Ovary (tissue), 10 donors: Measurements from ENCODE around the gene MRPL58. TPM values are rescaled to one million over a fixed set of nuclear protein-coding genes. Genes with fewer than 3 reads are reported as not detected.

Experiments used
- DNase-seq, 5 donors: peaks; one replicate each; pipeline ENCODE4 v3.0.0-alpha.2; 2019 to 2020
- H3K27ac ChIP-seq, 2 donors: fragments of 200-600 bp; one replicate each; pipeline versions ENCODE4 v1.5.1 to v1.8.0; 2019 to 2022
- H3K27me3 ChIP-seq: fragments of 200-600 bp; one replicate; pipeline ENCODE4 v1.8.0; 2022
- H3K36me3 ChIP-seq: fragments of 200-600 bp; sonication (generic); one replicate; pipeline ENCODE4 v1.5.1; 2019
- H3K4me1 ChIP-seq: one replicate; pipeline ENCODE4 v1.8.1; 2013; ENCODE audit warnings: mild to moderate bottlenecking, moderate library complexity; ENCODE audit not compliant: insufficient read depth
- H3K4me3 ChIP-seq: fragments of 200-600 bp; sonication (generic); one replicate; pipeline ENCODE4 v1.5.1; 2017
- H3K9me3 ChIP-seq, 2 donors: fragments of 200-600 bp in 1 of 2; sonication (generic) in 1 of 2; one replicate each; pipeline versions ENCODE4 v1.5.1 to v1.8.1; 2013 to 2019; ENCODE audit warnings: mild to moderate bottlenecking in 1 of 2, moderate library complexity in 1 of 2
- EP300 ChIP-seq: sonication (generic); formaldehyde crosslinking; IDR thresholded peaks from one replicate; pipeline ENCODE4 v1.6.1; 2017; ENCODE audit warnings: antibody characterized with exemption
- POLR2A ChIP-seq: fragments of 450-650 bp; IDR thresholded peaks from one replicate; pipeline ENCODE4 v1.6.1; 2017; ENCODE audit warnings: antibody characterized with exemption, mild to moderate bottlenecking, moderate library complexity
- WGBS, 3 donors: extraction: QIAGEN DNeasy Blood & Tissue Kit in 1 of 3; methylation state at CpG; one replicate each; pipeline versions ENCODE4 v1.1.5 to v1.1.7; 2013 to 2017; 5-methylcytosine and 5-hydroxymethylcytosine counted together
- intact Hi-C, 4 donors: fragments of 100-400 bp; cut with DNase I; formaldehyde crosslinking; loops; one replicate each; pipeline versions ENCODE4 v1.11.0 to v1.15.1; 2022 to 2023
- long read RNA-seq, 3 donors: library from polyadenylated mRNA in 2 of 3; unstranded in 2 of 3; transcript quantifications; one replicate each; pipeline ENCODE4 v2.0.0 and lab custom pipeline, GENCODE V29; 2021 to 2026
- polyA plus RNA-seq, 2 donors: library from polyadenylated mRNA; stranded (reverse); fragments of 200-250 nt in 1 of 2; fragments of 350-450 nt in 1 of 2; fragmentation: Illumina TruSeq in 1 of 2; extraction: RNeasy Lipid Tissue Mini Kit (QIAGEN cat#74804) in 1 of 2; gene quantifications; one replicate each; pipeline ENCODE4 v1.2.3, GENCODE V29; 2013 to 2014
- total RNA-seq, 7 donors: library from RNA; depleted of rRNA in 2 of 7; stranded (reverse); fragments of >200 nt in 2 of 7; fragmentation: NEBNext Ultra II Directional in 3 of 7; extraction: Animal tissue kit (Norgen Biotek cat#: 25700) in 3 of 7; gene quantifications; one replicate each; pipeline versions ENCODE4 v1.1.0 to v1.2.4, GENCODE V29; 2016 to 2023
- TF ChIP-seq, protein P1 (sequence below), 3 donors: fragments of 450-650 bp in 2 of 3; fragments of 200-600 bp in 1 of 3; IDR thresholded peaks; one replicate each; pipeline versions ENCODE4 v1.5.1 to v1.8.0; 2016 to 2022; ENCODE audit warnings: antibody characterized with exemption in 3 of 3, mild to moderate bottlenecking in 1 of 3
- donor health status: DM: no; HTN: no; CAD: no; lungs with moderate emphysema.
- donor health status: DM: no; HTN: no; CAD: no.
- donor health status: Bipolar disorder and iron deficiency.
- donor health status: DM: yes; HTN: yes; CAD: no.
- donor health status: DM: no; HTN: no; CAD: no.
- donor health status: DM: yes; HTN: yes; CAD: no.

Gene MRPL58
- 10 to 100 TPM; 17.9 to 40.6 (median 22.0) TPM for total RNA-seq
- 10 to 100 TPM; 24.3 to 39.7 TPM for polyA plus RNA-seq
- long read RNA-seq, donor 1, transcript MRPL58-201 (6 exons, 890 nt) = major isoform, 12 of 16 reads
- long read RNA-seq, donor 1, partial matches to known transcripts = 0 of 16 reads
- long read RNA-seq, donor 1, other reads (novel, unspliced or antisense) = 2 of 16 reads
- long read RNA-seq, donor 2, transcript MRPL58-201 (6 exons, 890 nt) = major isoform, 12 of 13 reads
- long read RNA-seq, donor 2, partial matches to known transcripts = 0 of 13 reads
- long read RNA-seq, donor 2, other reads (novel, unspliced or antisense) = 0 of 13 reads
- long read RNA-seq, donor 3, transcript MRPL58-201 (6 exons, 890 nt) = major isoform, 7 of 10 reads
- long read RNA-seq, donor 3, partial matches to known transcripts = 0 of 10 reads
- long read RNA-seq, donor 3, other reads (novel, unspliced or antisense) = 2 of 10 reads

DNA sequence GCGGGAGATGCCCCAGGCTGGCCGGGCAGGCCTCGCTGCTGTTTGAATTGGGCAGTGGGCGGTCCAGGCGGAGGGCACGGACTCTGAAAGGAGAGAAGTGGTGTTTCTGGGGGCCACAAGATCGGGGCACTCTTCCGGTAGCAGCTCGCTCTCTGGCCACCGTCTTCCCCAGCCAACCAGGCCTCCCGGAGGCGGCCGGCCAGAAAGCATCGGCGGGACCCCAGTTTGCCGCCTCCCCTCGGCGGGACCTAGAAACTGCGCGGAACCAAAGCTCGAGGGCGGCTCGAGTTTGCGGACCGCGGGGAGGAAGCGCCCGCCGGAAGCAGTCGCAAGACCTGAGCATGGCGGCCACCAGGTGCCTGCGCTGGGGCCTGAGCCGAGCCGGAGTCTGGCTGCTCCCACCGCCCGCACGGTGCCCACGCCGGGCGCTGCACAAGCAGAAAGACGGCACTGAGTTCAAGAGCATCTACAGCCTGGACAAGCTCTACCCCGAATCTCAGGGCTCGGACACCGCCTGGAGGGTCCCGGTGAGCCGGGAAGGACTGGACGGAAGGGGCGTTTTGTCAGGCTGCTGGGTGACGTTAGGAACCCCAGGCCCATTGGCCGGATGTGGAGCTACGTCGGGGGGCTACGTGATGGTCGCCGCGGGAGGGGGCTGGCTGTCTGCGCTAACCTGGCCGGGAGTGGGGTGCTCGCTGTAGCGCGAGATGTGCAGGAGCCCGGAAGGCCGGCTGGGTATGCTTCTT lies at the start of gene MRPL58:
MRPL58 (plus strand) TSS at position 325 of the 746 bp plus-strand sequence; CDS start at position 342, 17 bp downstream.
- intact Hi-C loops = loop anchor here in 1 of 4 donors (10.0 kb wide), 1 partner anchor 48 kb away; no protein-coding TSS in a partner anchor
- TF ChIP-seq POLR2A (peak; percentile 36), EP300 (no peak)
- TF ChIP-seq, protein P1, sequence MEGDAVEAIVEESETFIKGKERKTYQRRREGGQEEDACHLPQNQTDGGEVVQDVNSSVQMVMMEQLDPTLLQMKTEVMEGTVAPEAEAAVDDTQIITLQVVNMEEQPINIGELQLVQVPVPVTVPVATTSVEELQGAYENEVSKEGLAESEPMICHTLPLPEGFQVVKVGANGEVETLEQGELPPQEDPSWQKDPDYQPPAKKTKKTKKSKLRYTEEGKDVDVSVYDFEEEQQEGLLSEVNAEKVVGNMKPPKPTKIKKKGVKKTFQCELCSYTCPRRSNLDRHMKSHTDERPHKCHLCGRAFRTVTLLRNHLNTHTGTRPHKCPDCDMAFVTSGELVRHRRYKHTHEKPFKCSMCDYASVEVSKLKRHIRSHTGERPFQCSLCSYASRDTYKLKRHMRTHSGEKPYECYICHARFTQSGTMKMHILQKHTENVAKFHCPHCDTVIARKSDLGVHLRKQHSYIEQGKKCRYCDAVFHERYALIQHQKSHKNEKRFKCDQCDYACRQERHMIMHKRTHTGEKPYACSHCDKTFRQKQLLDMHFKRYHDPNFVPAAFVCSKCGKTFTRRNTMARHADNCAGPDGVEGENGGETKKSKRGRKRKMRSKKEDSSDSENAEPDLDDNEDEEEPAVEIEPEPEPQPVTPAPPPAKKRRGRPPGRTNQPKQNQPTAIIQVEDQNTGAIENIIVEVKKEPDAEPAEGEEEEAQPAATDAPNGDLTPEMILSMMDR (IDR thresholded peaks at IDR 0.05) = peak in 2 of 3 donors; percentile 59 to 69

DNA sequence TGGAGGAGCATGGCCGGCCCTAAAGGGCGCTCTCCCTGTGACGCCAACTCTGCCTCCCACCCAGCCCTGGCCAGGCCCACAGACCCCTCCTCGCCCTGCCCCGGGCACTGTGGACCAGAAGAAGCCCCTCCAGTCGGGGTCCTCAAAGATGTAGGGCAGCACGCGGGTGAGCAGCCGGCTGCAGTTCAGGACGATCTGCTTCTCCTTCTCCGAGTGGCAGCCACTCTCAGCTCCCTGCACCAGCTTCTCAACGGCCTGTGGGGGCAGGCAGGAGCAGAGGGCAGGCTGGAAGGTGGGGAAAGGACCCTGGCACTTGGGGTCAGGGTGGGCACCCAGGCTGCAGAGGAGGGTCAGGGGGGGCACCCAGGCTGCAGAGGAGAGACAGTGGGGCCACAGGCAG lies 48.8 kb upstream of the MRPL58 start:
- intact Hi-C loops = loop anchor here (5.0 to 10.0 kb wide), 4 partner anchors 51 to 241 kb away; partner anchors contain the start of genes NUP85 (in 3 of the 4) and MRPL58 (in 1 of the 4)
- no peaks in the 10 kb centered on the region for H3K9me3 ChIP-seq
- no peaks in the 10 kb centered on the region for H3K27me3 ChIP-seq
- no peak for DNase-seq
- no peaks in the 10 kb centered on the region for H3K36me3 ChIP-seq
- no peak overlapping the region for H3K4me3 ChIP-seq
- H3K27ac ChIP-seq = no peak overlapping the region
- TF ChIP-seq, protein P1 (IDR thresholded peaks at IDR 0.05) = no peak
- TF ChIP-seq POLR2A (no peak), EP300 (no peak)
- H3K4me1 ChIP-seq = no peaks in the 10 kb centered on the region
- WGBS, 3 donors = 64 to 65% (median 65%) methylated on average over 11 to 12 of the region's 12 CpGs

More for the DNA sequence above, at the start of gene MRPL58:
- DNase-seq = peak; percentile 79 to 90 (median 82)
- Histone ChIP-seq H3K27ac (peak within 1 kb of the TSS; percentile 77 to 79), H3K36me3 (no peaks in the 10 kb centered on the region), H3K4me3 (peak within 1 kb of the TSS; percentile 87), H3K4me1 (peaks cover 1% of the 10 kb centered on the region), H3K9me3 (no peaks in the 10 kb centered on the region), H3K27me3 (no peaks in the 10 kb centered on the region)
- 0 to 1% (median 1%) methylated on average over 55 to 63 of the region's 63 CpGs for WGBS, 3 donors

DNA sequence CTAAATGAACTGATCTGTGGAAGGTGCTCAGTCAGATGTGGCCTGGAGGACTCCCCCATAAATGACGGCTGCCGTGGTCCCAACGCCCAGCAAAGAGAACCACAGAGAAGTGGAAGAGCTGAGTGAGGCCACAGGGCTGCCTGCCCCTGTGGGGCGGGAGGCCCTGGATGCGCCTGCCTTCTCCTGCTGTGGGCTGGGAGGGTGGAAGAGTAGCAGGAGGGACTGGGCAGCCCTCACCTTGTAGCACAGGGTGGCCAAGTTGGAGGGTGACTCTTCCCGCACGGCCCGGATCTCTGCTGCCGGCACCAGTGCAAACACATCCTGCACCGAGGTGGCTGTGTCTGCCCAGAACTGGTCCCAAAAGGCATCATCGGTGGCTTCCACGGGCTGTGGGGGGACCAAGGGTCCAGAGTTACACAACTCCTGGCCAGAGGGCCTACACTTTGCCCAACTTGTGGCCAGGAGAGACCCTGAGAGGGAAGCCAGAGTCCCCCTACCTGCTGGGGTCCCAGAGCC lies 48.2 kb upstream of the MRPL58 start:
- no peak for DNase-seq
- intact Hi-C loops = loop anchor here (5.0 to 10.0 kb wide), 4 partner anchors 50 to 240 kb away; partner anchors contain the start of genes NUP85 (in 3 of the 4) and MRPL58 (in 1 of the 4)
- H3K36me3 ChIP-seq = no peaks in the 10 kb centered on the region
- no peaks in the 10 kb centered on the region for H3K9me3 ChIP-seq
- H3K4me1 ChIP-seq = no peaks in the 10 kb centered on the region
- no peak overlapping the region for H3K4me3 ChIP-seq
- no peak for TF ChIP-seq EP300
- TF ChIP-seq, protein P1 (IDR thresholded peaks at IDR 0.05) = no peak
- no peak for TF ChIP-seq POLR2A
- H3K27ac ChIP-seq = no peak overlapping the region
- WGBS, 3 donors = 86 to 92% (median 90%) methylated on average over 7 to 12 of the region's 12 CpGs
- H3K27me3 ChIP-seq = no peaks in the 10 kb centered on the region

DNA sequence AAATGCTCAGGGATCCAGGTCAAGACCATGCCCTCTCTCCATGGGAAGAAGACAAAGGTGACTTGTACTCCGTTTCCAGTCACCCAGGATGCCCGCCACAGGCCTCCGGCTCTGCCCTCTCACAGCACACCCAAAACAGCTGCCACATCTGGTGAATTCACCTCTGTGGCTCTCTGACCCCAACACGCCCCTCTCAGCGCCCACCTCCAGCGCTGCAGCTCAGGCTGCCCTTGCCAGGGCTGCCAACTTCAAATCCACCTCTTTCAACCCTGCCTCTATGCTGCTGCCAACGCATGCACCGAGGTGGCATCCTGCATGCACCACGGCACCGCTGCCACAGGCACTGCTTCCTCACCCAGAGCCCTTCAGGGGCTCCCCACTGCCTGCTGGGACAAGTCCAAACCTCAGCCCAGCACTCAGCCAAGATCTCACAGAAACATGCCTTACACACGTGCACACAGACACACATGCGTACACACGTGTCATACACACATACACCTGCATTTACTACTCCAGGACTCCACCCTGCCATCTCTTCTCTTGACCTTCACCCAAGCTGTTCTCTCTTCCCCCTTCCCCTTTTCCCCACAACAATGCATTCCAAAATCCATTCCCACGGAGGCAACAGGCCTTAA lies 47.4 kb upstream of the MRPL58 start:
- 72 to 76% (median 75%) methylated on average over 14 of the region's 14 CpGs for WGBS, 3 donors
- intact Hi-C loops = loop anchor here (5.0 to 10.0 kb wide), 4 partner anchors 50 to 240 kb away; partner anchors contain the start of genes NUP85 (in 3 of the 4) and MRPL58 (in 1 of the 4)
- no peak overlapping the region for H3K27ac ChIP-seq

More for the DNA sequence above, 47.4 kb upstream of the MRPL58 start:
- no peak overlapping the region for H3K4me3 ChIP-seq
- no peaks in the 10 kb centered on the region for H3K4me1 ChIP-seq
- DNase-seq = no peak
- H3K9me3 ChIP-seq = no peaks in the 10 kb centered on the region
- H3K36me3 ChIP-seq = no peaks in the 10 kb centered on the region
- no peak for TF ChIP-seq EP300
- TF ChIP-seq, protein P1 (IDR thresholded peaks at IDR 0.05) = no peak
- no peak for TF ChIP-seq POLR2A
- H3K27me3 ChIP-seq = no peaks in the 10 kb centered on the region
